22Rv1 (cell line): ENCODE measurements around the gene DPP8.
A peak's percentile ranks its signal among the peaks of the same experiment; 100 is the strongest.
"Not testable (repeated sequence)": the region's sequence is repeated elsewhere in the genome, so short reads cannot be mapped to it uniquely, and the experiment has no call there.

ENCODE experiments used
- H3K27ac ChIP-seq: fragments of 450-650 bp; 2 replicates; pipeline ENCODE4 v1.5.1; 2017
- ZFX ChIP-seq: fragments of 450-650 bp; IDR thresholded peaks from 2 replicates; pipeline ENCODE4 v1.6.1; 2017; ENCODE audit warnings: antibody characterized with exemption, borderline replicate concordance
- TF ChIP-seq, protein P1 (sequence below): fragments of 450-650 bp; IDR thresholded peaks from 2 replicates; pipeline ENCODE4 v1.5.1; 2017; ENCODE audit warnings: mild to moderate bottlenecking

The DPP8 gene

DNA sequence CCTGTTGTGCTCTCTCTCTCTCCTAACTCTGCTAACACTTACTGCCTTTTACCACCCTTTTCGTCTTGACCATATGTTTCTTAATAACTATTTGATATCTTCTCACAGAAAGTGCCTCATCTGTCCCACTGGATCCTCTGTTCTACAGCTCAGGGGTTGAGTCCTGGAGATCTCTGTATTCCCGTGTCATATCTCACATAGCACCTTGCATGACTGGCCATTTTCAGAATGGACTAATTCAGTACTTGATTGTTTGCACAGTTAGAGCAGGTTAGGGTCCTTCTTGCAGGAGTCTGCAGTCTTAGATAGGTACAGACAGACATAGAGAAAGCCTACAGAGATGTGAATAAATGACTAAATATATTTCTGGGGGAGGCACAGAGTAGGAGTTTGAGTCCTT is 33.7 kb upstream of the DPP8 start:
- H3K27ac ChIP-seq: no peak overlapping the region
- TF ChIP-seq, protein P1, sequence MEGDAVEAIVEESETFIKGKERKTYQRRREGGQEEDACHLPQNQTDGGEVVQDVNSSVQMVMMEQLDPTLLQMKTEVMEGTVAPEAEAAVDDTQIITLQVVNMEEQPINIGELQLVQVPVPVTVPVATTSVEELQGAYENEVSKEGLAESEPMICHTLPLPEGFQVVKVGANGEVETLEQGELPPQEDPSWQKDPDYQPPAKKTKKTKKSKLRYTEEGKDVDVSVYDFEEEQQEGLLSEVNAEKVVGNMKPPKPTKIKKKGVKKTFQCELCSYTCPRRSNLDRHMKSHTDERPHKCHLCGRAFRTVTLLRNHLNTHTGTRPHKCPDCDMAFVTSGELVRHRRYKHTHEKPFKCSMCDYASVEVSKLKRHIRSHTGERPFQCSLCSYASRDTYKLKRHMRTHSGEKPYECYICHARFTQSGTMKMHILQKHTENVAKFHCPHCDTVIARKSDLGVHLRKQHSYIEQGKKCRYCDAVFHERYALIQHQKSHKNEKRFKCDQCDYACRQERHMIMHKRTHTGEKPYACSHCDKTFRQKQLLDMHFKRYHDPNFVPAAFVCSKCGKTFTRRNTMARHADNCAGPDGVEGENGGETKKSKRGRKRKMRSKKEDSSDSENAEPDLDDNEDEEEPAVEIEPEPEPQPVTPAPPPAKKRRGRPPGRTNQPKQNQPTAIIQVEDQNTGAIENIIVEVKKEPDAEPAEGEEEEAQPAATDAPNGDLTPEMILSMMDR: no peak
- no peak for TF ChIP-seq ZFX

DNA sequence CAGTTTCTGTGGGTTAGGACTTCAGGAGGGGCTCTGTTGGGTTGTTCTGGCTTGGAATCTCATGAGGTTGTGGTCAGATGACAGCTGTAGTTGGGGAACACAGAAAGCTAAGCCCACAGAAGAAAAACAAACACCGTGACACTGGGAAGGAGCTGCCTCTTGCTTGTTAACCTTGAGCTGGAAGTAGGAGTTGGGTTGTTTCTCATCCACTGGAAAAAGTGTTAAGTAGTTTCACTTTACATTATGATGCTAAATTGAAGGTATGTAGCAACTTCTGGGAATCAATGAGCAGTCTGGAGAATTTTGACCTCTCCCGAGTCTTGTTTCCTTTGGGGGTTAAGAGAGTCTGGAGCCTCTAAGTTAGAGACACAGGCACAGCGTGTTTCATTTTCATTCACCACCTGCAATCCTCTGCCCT is 33.2 kb upstream of the DPP8 start:
- TF ChIP-seq, protein P1: no peak
- H3K27ac ChIP-seq: no peak overlapping the region

DNA sequence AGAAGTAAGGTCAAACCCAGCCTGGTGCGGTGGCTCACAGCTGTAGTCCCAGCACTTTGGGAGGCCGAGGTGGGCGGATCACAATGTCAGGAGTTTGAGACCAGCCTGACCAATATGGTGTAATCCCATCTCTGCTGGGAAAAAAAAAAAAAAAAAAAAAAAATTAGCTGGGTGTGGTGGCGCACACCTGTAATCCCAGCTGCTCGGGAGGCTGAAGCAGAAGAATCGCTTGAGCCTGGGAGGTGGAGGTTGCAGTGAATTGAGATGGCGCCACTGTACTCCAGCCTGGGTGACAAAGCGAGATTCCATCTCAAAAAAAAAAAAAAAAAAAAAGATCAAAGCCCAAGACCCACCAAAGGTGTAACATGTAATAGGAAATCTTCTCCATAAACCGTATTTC is 31.8 kb upstream of the DPP8 start:
- not testable (repeated sequence) for H3K27ac ChIP-seq

DNA sequence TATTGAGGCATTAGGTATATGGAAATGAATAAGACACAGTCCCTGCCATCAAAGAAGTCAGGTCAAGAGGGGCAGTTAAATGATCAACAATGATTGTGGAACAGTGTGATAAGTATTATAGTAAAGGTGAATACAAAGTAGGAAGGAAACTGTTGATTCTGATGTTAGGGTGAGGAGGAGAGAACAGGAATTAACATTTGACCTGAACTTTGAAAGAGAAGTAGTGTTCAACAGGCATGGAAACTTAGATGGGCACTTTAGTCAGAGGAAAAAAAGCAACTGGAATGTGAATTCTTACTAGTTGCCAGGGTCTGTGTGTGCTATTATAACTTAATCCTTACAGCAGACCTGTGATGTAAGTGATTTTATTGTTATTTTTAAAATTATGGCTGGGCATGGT is 30.4 kb upstream of the DPP8 start:
- TF ChIP-seq ZFX: no peak
- TF ChIP-seq, protein P1: no peak
- H3K27ac ChIP-seq: no peak overlapping the region

DNA sequence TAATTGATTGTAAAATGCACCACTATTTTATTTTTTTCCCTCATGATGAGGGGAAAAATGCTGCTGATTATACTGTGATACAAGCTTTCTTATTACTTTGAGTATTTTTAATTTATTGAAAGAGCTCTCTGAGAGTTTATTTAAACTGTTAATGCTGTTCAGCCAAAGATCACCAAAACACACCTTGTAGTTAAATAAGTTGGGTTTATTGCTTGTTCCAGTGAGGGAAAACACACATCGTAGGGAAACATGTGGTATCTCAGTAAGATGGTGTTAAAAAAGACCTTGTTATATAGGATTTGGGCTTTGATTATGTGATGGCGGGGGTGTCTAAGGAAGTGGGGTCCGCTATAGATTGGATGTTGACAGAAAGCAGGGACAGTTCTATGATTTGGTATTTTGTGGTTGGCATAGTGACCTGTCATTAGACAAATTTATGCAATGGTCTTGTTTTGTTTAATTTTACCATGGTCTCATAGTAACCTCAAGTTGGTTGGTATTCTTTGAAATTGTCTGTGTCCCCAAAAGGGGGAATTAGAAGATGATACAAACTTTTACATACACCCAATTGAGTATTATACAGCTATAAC is 23.8 kb upstream of the DPP8 start:
- no peak for TF ChIP-seq ZFX
- TF ChIP-seq, protein P1: no peak

DNA sequence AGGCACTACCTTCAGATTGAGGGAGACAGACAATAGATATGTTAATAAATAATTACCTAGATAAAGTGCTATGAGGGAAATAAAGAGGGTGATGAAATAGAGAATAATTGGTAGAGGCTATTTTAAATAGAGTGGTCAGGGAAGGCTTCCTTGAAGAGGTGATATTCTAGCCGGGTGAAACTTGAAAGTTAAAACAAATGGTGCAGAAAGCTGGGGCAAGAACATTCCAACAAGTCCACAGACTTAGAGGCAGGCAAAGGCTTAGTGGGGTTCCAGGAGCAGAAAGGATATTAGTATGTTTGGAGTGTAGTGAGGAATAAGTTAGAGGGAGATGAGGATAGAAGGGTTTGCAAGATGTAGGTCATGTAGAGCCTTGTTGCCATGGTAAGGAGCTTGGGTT is 22.8 kb upstream of the DPP8 start:
- TF ChIP-seq, protein P1: no peak
- H3K27ac ChIP-seq: no peak overlapping the region

More for the DNA sequence above, 23.8 kb upstream of the DPP8 start:
- no peak overlapping the region for H3K27ac ChIP-seq

DNA sequence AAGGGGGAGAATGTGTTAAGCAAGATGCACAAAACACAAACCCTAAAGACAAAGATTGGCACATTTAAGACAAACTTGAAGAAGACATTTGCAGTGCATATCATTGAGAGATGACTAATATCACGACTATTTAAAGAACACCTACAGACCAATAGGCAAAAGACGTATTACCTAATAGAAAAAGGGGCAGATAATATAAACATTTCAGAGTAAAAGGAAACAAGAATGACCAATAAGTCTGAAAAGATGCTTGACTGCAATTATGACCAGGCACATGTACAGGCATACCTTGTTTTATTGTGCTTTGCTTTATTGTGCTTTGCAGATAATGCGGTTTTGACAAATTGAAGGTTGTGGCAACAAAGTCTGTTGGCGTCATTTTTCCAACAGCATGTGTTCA is 17.7 kb upstream of the DPP8 start:
- no peak for TF ChIP-seq ZFX
- TF ChIP-seq, protein P1: no peak
- H3K27ac ChIP-seq: peak overlapping the region; percentile 78

DNA sequence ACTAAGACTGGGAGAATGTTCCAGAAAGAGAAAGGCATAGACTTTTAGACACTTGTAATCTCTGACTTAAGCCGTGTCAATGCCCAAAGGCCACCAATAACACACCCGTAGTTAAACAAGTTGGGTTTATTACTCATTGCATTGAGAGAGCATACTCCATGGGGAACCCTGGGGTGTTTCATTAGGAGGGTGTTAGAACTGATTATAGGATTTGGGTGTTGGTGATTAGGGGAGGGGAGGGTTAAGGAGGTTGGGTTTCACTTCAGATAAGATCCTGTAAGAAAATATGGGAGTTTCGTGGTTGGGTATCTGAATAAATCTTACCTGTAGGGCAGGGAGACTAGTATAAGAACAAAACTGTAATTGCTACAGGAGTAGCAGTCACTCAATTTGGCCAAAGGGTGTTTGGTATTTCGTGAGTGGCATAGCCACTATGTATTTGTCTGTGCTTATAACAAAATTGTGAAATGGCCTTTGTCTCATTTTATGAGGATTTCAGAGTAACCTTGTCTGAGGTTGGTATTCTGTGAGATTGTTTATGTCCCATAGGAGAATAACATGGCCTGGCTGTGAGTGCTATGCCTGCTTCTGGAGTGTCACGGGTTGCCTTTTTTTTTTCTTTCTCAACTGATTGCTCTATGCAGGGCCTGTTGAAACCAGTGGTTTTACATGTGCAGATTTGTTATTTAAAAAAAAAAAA is 15.7 kb upstream of the DPP8 start:
- peak overlapping the region; percentile 78 for H3K27ac ChIP-seq
- TF ChIP-seq, protein P1: no peak
- no peak for TF ChIP-seq ZFX
